Measurements from ENCODE around the gene KDELR1. TPM values are rescaled to one million over a fixed set of nuclear protein-coding genes. Genes with fewer than 3 reads are reported as not detected.

KDELR1 gene
- total RNA-seq, 1 experiment from 2014 or later, result 200 TPM

GRCh38 chr19:48363810-48364597, 27.3 kb downstream of the KDELR1 start, which contains the start of the genes SYNGR4 and TMEM143:
Gene SYNGR4 (plus strand): TSS chr19:48364367. CDS start chr19:48365843, 1,476 bp downstream.
Gene TMEM143 (minus strand): TSS chr19:48363940. CDS start chr19:48363920, 20 bp downstream.
- Histone ChIP-seq H3K4me3 (ENCODE audit: low read depth, low read length, poor library complexity, severe bottlenecking) (peak within 1 kb of the TSS; percentile 46), H3K9me3 (ENCODE audit: low read depth, low read length, poor library complexity, severe bottlenecking) (no peaks in the 10 kb centered on the region), H3K36me3 (ENCODE audit: insufficient read depth, low read length, poor library complexity, severe bottlenecking) (no peaks in the 10 kb centered on the region), H3K27ac (ENCODE audit: low read depth, low read length, poor library complexity, severe bottlenecking) (peak within 1 kb of the TSS; percentile 82), H3K4me1 (ENCODE audit: insufficient read depth, low read length, poor library complexity, severe bottlenecking) (peaks cover 9% of the 10 kb centered on the region), H3K27me3 (replicated peaks; ENCODE audit: insufficient read depth, low read depth, low read length, poor library complexity) (no peaks in the 10 kb centered on the region)
- TF ChIP-seq EZH2 (IDR thresholded peaks at IDR 0.05; ENCODE audit: borderline replicate concordance, low read depth, low read length, poor library complexity, severe bottlenecking) (no peak), CTCF (conservative IDR thresholded peaks at IDR 0.05; ENCODE audit: low read depth, low read length) (no peak)
- CTCF ChIA-PET, result interaction anchor here (0.5 to 2.0 kb wide), 6 partner anchors 13 to 297 kb away, joined by 3 to 15 read pairs (median 5); partner anchors contain the start of gene KDELR1
- peak; percentile 100 for DNase-seq (ENCODE audit: low spot score)
- no TSS peak for BruUV-seq (replicated peaks)
- intact Hi-C loops (cut with micrococcal nuclease; ENCODE audit: unreplicated experiment), result no loop called here
- POLR2A ChIA-PET (ENCODE audit: low non-redundant PET), result interaction anchor here (0.6 kb wide), 2 partner anchors 31 to 40 kb away, joined by 4 read pairs; no protein-coding TSS in a partner anchor

- Histone ChIP-seq H3K4me3 (ENCODE audit: low read depth, low read length, poor library complexity, severe bottlenecking) (peak overlapping the region; percentile 46), H3K27me3 (replicated peaks; ENCODE audit: insufficient read depth, low read depth, low read length, poor library complexity) (no peaks in the 10 kb centered on the region), H3K27ac (ENCODE audit: low read depth, low read length, poor library complexity, severe bottlenecking) (peak overlapping the region; percentile 82), H3K36me3 (ENCODE audit: insufficient read depth, low read length, poor library complexity, severe bottlenecking) (no peaks in the 10 kb centered on the region), H3K4me1 (ENCODE audit: insufficient read depth, low read length, poor library complexity, severe bottlenecking) (peaks cover 9% of the 10 kb centered on the region), H3K9me3 (ENCODE audit: low read depth, low read length, poor library complexity, severe bottlenecking) (no peaks in the 10 kb centered on the region)
- POLR2A ChIA-PET (ENCODE audit: low non-redundant PET), result interaction anchor here (0.6 kb wide), 1 partner anchor 40 kb away, joined by 4 read pairs; no protein-coding TSS in a partner anchor
- BruUV-seq (replicated peaks), result no TSS peak
- DNase-seq (ENCODE audit: low spot score), result no peak
- no peak for TF ChIP-seq EZH2 (IDR thresholded peaks at IDR 0.05; ENCODE audit: borderline replicate concordance, low read depth, low read length, poor library complexity, severe bottlenecking)
- TF ChIP-seq CTCF (conservative IDR thresholded peaks at IDR 0.05; ENCODE audit: low read depth, low read length), result no peak
- intact Hi-C loops (cut with micrococcal nuclease; ENCODE audit: unreplicated experiment), result no loop called here
- CTCF ChIA-PET, result interaction anchor here (0.5 to 2.0 kb wide), 6 partner anchors 13 to 297 kb away, joined by 3 to 15 read pairs (median 4); partner anchors contain the start of gene KDELR1
These were observed 27.9 kb downstream of the KDELR1 start for GRCh38 chr19:48363500-48363809.

- Histone ChIP-seq H3K27me3 (replicated peaks; ENCODE audit: insufficient read depth, low read depth, low read length, poor library complexity) (no peaks in the 10 kb centered on the region), H3K4me3 (ENCODE audit: low read depth, low read length, poor library complexity, severe bottlenecking) (peak overlapping the region; percentile 46), H3K4me1 (ENCODE audit: insufficient read depth, low read length, poor library complexity, severe bottlenecking) (peaks cover 9% of the 10 kb centered on the region), H3K36me3 (ENCODE audit: insufficient read depth, low read length, poor library complexity, severe bottlenecking) (no peaks in the 10 kb centered on the region), H3K27ac (ENCODE audit: low read depth, low read length, poor library complexity, severe bottlenecking) (peak overlapping the region; percentile 82), H3K9me3 (ENCODE audit: low read depth, low read length, poor library complexity, severe bottlenecking) (no peaks in the 10 kb centered on the region)
- intact Hi-C loops (cut with micrococcal nuclease; ENCODE audit: unreplicated experiment), result no loop called here
- ChIA-PET POLR2A (ENCODE audit: low non-redundant PET) (no interaction called here), CTCF (interaction anchor here (0.6 to 2.0 kb wide), 5 partner anchors 12 to 127 kb away, joined by 3 to 15 read pairs (median 4); partner anchors contain the start of gene KDELR1)
- no peak for TF ChIP-seq CTCF (conservative IDR thresholded peaks at IDR 0.05; ENCODE audit: low read depth, low read length)
- no peak for TF ChIP-seq EZH2 (IDR thresholded peaks at IDR 0.05; ENCODE audit: borderline replicate concordance, low read depth, low read length, poor library complexity, severe bottlenecking)
- BruUV-seq (replicated peaks), result no TSS peak
- peak; percentile 98 for DNase-seq (ENCODE audit: low spot score)
These were observed 28.4 kb downstream of the KDELR1 start for GRCh38 chr19:48362716-48363499.
